IMR-90 (cell line): ENCODE data around the gene DNMT3A. TPM values are rescaled to one million over a fixed set of nuclear protein-coding genes. Genes with fewer than 3 reads are reported as not detected.

Experiments
- ATAC-seq: fragments of 200-7000 bp; cut with Tn5 transposase; 2 replicates; pipeline ENCODE4 v1.9.1; 2020; ENCODE audit warnings: low read depth, mild to moderate bottlenecking, moderate library complexity
- BruUV-seq: library from RNA; stranded (reverse); fragments of 400-500 nt; replicated peaks from 2 replicates; lab custom pipeline; 2021; lab: Mats Ljungman, UMichigan
- CTCF ChIA-PET: fragments of 300-600 bp; formaldehyde crosslinking; extraction: SDS; loops from one replicate; lab custom pipeline; 2021; ENCODE audit warnings: antibody characterized with exemption; lab: Yijun Ruan, JAX
- POLR2A ChIA-PET: fragments of 300-600 bp; sonication (Branson Sonifier 250); formaldehyde crosslinking; loops from one replicate; lab custom pipeline; 2022; ENCODE audit warnings: antibody characterized with exemption; ENCODE audit not compliant: unreplicated experiment; lab: Charles Lee
- DNase-seq: peaks from one replicate; pipeline ENCODE4 v3.0.0; 2013
- H2AFZ ChIP-seq: replicated peaks from 2 replicates; pipeline ENCODE3; 2013; ENCODE audit warnings: low read length, mild to moderate bottlenecking; ENCODE audit not compliant: poor library complexity
- H2AK5ac ChIP-seq: 2 replicates; pipeline ENCODE4 v1.6.1; 2013; ENCODE audit warnings: low read depth, low read length, inconsistent platforms
- H2AK9ac ChIP-seq: replicated peaks from 2 replicates; pipeline ENCODE3; 2013; ENCODE audit warnings: mild to moderate bottlenecking, low read depth, low read length, moderate library complexity; ENCODE audit not compliant: poor library complexity
- H2BK120ac ChIP-seq: 2 replicates; pipeline ENCODE4 v1.6.1; 2013; ENCODE audit warnings: low read depth, low read length, inconsistent platforms
- H2BK15ac ChIP-seq: 3 replicates; pipeline ENCODE4 v1.6.1; 2013; ENCODE audit warnings: low read depth, low read length, inconsistent platforms
- H2BK20ac ChIP-seq: 2 replicates; pipeline ENCODE4 v1.6.1; 2013; ENCODE audit warnings: low read depth, mild to moderate bottlenecking, inconsistent platforms, low read length, moderate library complexity
- H2BK5ac ChIP-seq: 2 replicates; pipeline ENCODE4 v1.6.1; 2013; ENCODE audit warnings: mild to moderate bottlenecking, low read depth, low read length, inconsistent platforms; ENCODE audit not compliant: poor library complexity, severe bottlenecking
- H3K14ac ChIP-seq: replicated peaks from 2 replicates; pipeline ENCODE4 v1.6.1; 2013; ENCODE audit warnings: low read depth, low read length, inconsistent platforms
- H3K18ac ChIP-seq: 2 replicates; pipeline ENCODE4 v1.6.1; 2013; ENCODE audit warnings: low read depth, low read length, control low read depth
- H3K23ac ChIP-seq: 2 replicates; pipeline ENCODE4 v1.6.1; 2013; ENCODE audit warnings: low read depth, low read length, inconsistent platforms
- H3K27ac ChIP-seq: 2 replicates; pipeline ENCODE4 v1.5.1; 2013; ENCODE audit warnings: mild to moderate bottlenecking, control low read depth, low read length; ENCODE audit not compliant: insufficient read depth
- H3K27me3 ChIP-seq: 2 replicates; pipeline ENCODE4 v1.6.1; 2013; ENCODE audit warnings: low read length; ENCODE audit not compliant: control insufficient read depth, insufficient read depth
- H3K36me3 ChIP-seq: 2 replicates; pipeline ENCODE4 v1.6.1; 2013; ENCODE audit warnings: low read length, mixed read lengths; ENCODE audit not compliant: control insufficient read depth, insufficient read depth
- H3K4ac ChIP-seq: 2 replicates; pipeline ENCODE4 v1.6.1; 2013; ENCODE audit warnings: low read depth, low read length, inconsistent platforms
- H3K4me1 ChIP-seq: 2 replicates; pipeline ENCODE4 v1.6.1; 2013; ENCODE audit warnings: low read length, mixed read lengths; ENCODE audit not compliant: control insufficient read depth, insufficient read depth
- H3K4me2 ChIP-seq: 2 replicates; pipeline ENCODE4 v1.6.1; 2013; ENCODE audit warnings: low read depth, mild to moderate bottlenecking, control low read depth, low read length, moderate library complexity
- H3K4me3 ChIP-seq: 2 replicates; pipeline ENCODE4 v1.5.1; 2013; ENCODE audit warnings: low read depth, mild to moderate bottlenecking, control low read depth, low read length, moderate library complexity; ENCODE audit not compliant: insufficient read depth
- H3K56ac ChIP-seq: 2 replicates; pipeline ENCODE4 v1.6.1; 2013; ENCODE audit warnings: low read length, inconsistent platforms; ENCODE audit not compliant: insufficient read depth; ENCODE audit errors: extremely low read depth
- H3K79me1 ChIP-seq, 2 experiments: 2 replicates each; pipeline ENCODE4 v1.6.1; 2013; ENCODE audit warnings: low read length in 2 of 2, inconsistent platforms in 1 of 2, low read depth in 1 of 2
- H3K9ac ChIP-seq: 2 replicates; pipeline ENCODE4 v1.6.1; 2013; ENCODE audit warnings: low read depth, low read length, control low read depth
- H3K9me1 ChIP-seq: 2 replicates; pipeline ENCODE4 v1.6.1; 2013; ENCODE audit warnings: low read length, inconsistent platforms; ENCODE audit not compliant: insufficient read depth
- H3K9me3 ChIP-seq: 2 replicates; pipeline ENCODE4 v1.6.1; 2013; ENCODE audit warnings: low read length; ENCODE audit not compliant: control insufficient read depth, insufficient read depth
- H4K20me1 ChIP-seq: 2 replicates; pipeline ENCODE4 v1.6.1; 2013; ENCODE audit warnings: low read length, inconsistent platforms; ENCODE audit not compliant: insufficient read depth
- H4K5ac ChIP-seq: 2 replicates; pipeline ENCODE4 v1.6.1; 2013; ENCODE audit warnings: mild to moderate bottlenecking, low read depth, low read length, control low read depth
- H4K8ac ChIP-seq, 2 experiments: 2 replicates each; pipeline ENCODE4 v1.6.1; 2013; ENCODE audit warnings: low read depth in 2 of 2, low read length in 2 of 2, control low read depth in 1 of 2, inconsistent platforms in 1 of 2
- H4K91ac ChIP-seq: 2 replicates; pipeline ENCODE4 v1.6.1; 2013; ENCODE audit warnings: low read depth, low read length, inconsistent platforms; ENCODE audit not compliant: insufficient read depth
- BHLHE40 ChIP-seq: fragments of 150-350 bp; IDR thresholded peaks from 2 replicates; pipeline ENCODE4 v1.6.1; 2016; ENCODE audit warnings: mild to moderate bottlenecking, low read depth, low read length
- CEBPB ChIP-seq: IDR thresholded peaks from 2 replicates; pipeline ENCODE4 v1.6.1; 2012; ENCODE audit warnings: low read depth, low read length, improper control_type of control experiment
- CTCF ChIP-seq: conservative IDR thresholded peaks from 2 replicates; pipeline ENCODE4 v1.5.1; 2012; ENCODE audit warnings: mild to moderate bottlenecking, low read depth, low read length, improper control_type of control experiment
- FOS ChIP-seq: fragments of 150-350 bp; IDR thresholded peaks from 2 replicates; pipeline ENCODE4 v1.6.1; 2016; ENCODE audit warnings: low read depth, low read length
- MAFK ChIP-seq: IDR thresholded peaks from 2 replicates; pipeline ENCODE4 v1.6.1; 2012; ENCODE audit warnings: low read depth, low read length, improper control_type of control experiment
- MAZ ChIP-seq: IDR thresholded peaks from 2 replicates; pipeline ENCODE4 v1.6.1; 2012; ENCODE audit warnings: low read depth, mild to moderate bottlenecking, low read length, improper control_type of control experiment, moderate library complexity, borderline replicate concordance
- NFE2L2 ChIP-seq: fragments of 150-350 bp; IDR thresholded peaks from 2 replicates; pipeline ENCODE4 v1.6.1; 2016; ENCODE audit warnings: low read depth, mild to moderate bottlenecking, low read length
- POLR2A ChIP-seq: IDR thresholded peaks from 2 replicates; pipeline ENCODE4 v1.6.1; 2012; ENCODE audit warnings: mild to moderate bottlenecking, low read depth, low read length
- RCOR1 ChIP-seq: IDR thresholded peaks from 2 replicates; pipeline ENCODE4 v1.6.1; 2012; ENCODE audit warnings: mild to moderate bottlenecking, low read length, improper control_type of control experiment; ENCODE audit not compliant: insufficient replicate concordance
- RFX5 ChIP-seq: IDR thresholded peaks from 2 replicates; pipeline ENCODE4 v1.8.0; 2012; ENCODE audit warnings: low read depth, mild to moderate bottlenecking, low read length, moderate library complexity
- SMC3 ChIP-seq: fragments of 150-350 bp; IDR thresholded peaks from 2 replicates; pipeline ENCODE4 v1.6.1; 2016; ENCODE audit warnings: low read depth, mild to moderate bottlenecking, antibody characterized with exemption, low read length, moderate library complexity
- WGBS, 2 experiments: methylation state at CpG; one replicate each; pipeline versions ENCODE4 v1.1.5 to v1.1.7; 2013; ENCODE audit warnings: missing lambda C conversion rate in 2 of 2; ENCODE audit not compliant: insufficient read length in 1 of 2; ENCODE audit errors: extremely low coverage in 2 of 2; 5-methylcytosine and 5-hydroxymethylcytosine counted together
- dilution Hi-C: fragments of 300-500 bp; cut with HindIII; formaldehyde crosslinking; loops from one replicate; pipeline ENCODE4 v1.14.3; 2018; ENCODE audit warnings: low sequenced_read_pairs; ENCODE audit not compliant: unreplicated experiment
- in situ Hi-C: fragments of 300-500 bp; cut with MboI; formaldehyde crosslinking; loops from 3 replicates; pipeline ENCODE4 v1.14.3; 2019; ENCODE audit warnings: low sequenced_read_pairs, inconsistent platforms, mixed read lengths
- intact Hi-C: fragments of 100-400 bp; cut with micrococcal nuclease; formaldehyde crosslinking; loops from 2 replicates; pipeline ENCODE4 v1.10.0; 2022
- polyA plus RNA-seq, 3 experiments: library from polyadenylated mRNA; depleted of rRNA; stranded (reverse); fragments of >200 nt; gene quantifications; 2 replicates each; pipeline ENCODE4 v1.2.3, GENCODE V29; 2012; ENCODE audit warnings: low replicate concordance in 1 of 3
- total RNA-seq: library from RNA; depleted of rRNA; stranded (reverse); fragments of >200 nt; gene quantifications from 2 replicates; pipeline ENCODE4 v1.2.3, GENCODE V29; 2012
- TF ChIP-seq, protein P1 (sequence below): fragments of 150-350 bp; IDR thresholded peaks from 2 replicates; pipeline ENCODE4 v1.6.1; 2016; ENCODE audit warnings: low read depth, mild to moderate bottlenecking, low read length, moderate library complexity, borderline replicate concordance

DNMT3A gene
- total and polyA plus RNA-seq, 2 of the 4 experiments (the other 2 are of a cell fraction), result 4.4 to 9.7 TPM

GRCh38 chr2:25286723-25287483, 54.8 kb downstream of the DNMT3A start:
- Histone ChIP-seq H3K9me1 (peaks cover 3% of the 10 kb centered on the region; the same call in 1 of the 2 replicates), H4K5ac (no peak overlapping the region), H2BK5ac (no peak overlapping the region), H2BK20ac (no peak overlapping the region), H2AK5ac (no peak overlapping the region), H3K4me2 (no peak overlapping the region), H3K4me1 (no peaks in the 10 kb centered on the region; the same call in 1 of the 2 replicates), H4K91ac (no peak overlapping the region), H2BK15ac (no peak overlapping the region), H3K9ac (no peak overlapping the region), H2AFZ (no peak overlapping the region), H4K8ac (no peak overlapping the region), H3K27ac (no peak overlapping the region), H3K36me3 (peaks cover 5% of the 10 kb centered on the region; the same call in 1 of the 2 replicates), H4K20me1 (no peaks in the 10 kb centered on the region), H3K18ac (no peak overlapping the region), H3K56ac (no peak overlapping the region), H3K9me3 (no peaks in the 10 kb centered on the region), H2BK120ac (no peak overlapping the region), H3K14ac (no peak overlapping the region), H3K23ac (no peak overlapping the region), H3K4ac (no peak overlapping the region), H3K4me3 (no peak overlapping the region), H3K79me1 (no peaks in the 10 kb centered on the region), H3K27me3 (no peaks in the 10 kb centered on the region), H2AK9ac (no peak overlapping the region)
- dilution Hi-C loops (no loop called here), in situ Hi-C loops (no loop called here), intact Hi-C loops (no loop called here)
- ChIA-PET CTCF (no interaction called here), POLR2A (no interaction called here)
- no TSS peak for BruUV-seq
- ATAC-seq, result no peak
- no peak for DNase-seq
- TF ChIP-seq BHLHE40, result no peak
- TF ChIP-seq CEBPB, result no peak
- no peak for TF ChIP-seq RFX5
- TF ChIP-seq MAZ, result no peak
- TF ChIP-seq RCOR1, result no peak
- no peak for TF ChIP-seq NFE2L2
- no peak for TF ChIP-seq MAFK
- TF ChIP-seq FOS, result no peak
- TF ChIP-seq SMC3, result no peak
- TF ChIP-seq POLR2A, result no peak
- TF ChIP-seq, protein P1, sequence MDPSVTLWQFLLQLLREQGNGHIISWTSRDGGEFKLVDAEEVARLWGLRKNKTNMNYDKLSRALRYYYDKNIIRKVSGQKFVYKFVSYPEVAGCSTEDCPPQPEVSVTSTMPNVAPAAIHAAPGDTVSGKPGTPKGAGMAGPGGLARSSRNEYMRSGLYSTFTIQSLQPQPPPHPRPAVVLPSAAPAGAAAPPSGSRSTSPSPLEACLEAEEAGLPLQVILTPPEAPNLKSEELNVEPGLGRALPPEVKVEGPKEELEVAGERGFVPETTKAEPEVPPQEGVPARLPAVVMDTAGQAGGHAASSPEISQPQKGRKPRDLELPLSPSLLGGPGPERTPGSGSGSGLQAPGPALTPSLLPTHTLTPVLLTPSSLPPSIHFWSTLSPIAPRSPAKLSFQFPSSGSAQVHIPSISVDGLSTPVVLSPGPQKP, result no peak
- TF ChIP-seq CTCF, result no peak
- WGBS, 2 experiments, result 67% methylated on average over 5 of the region's 11 CpGs; no CpG with 5 or more reads in 1 of the 2 experiments
